GM18951 (cell line): ENCODE data around the gene MEGF9.

Experiments used
- POLR2A ChIP-seq: IDR thresholded peaks from 4 replicates; pipeline ENCODE4 v1.6.1; 2011; ENCODE audit warnings: mild to moderate bottlenecking; ENCODE audit not compliant: insufficient read length, insufficient read depth; ENCODE audit errors: extremely low read depth
- in situ Hi-C: fragments of 300-500 bp; cut with MboI; formaldehyde crosslinking; loops from one replicate; pipeline ENCODE4 v1.12.0; 2022; ENCODE audit warnings: low sequenced_read_pairs, mixed read lengths, inconsistent platforms; ENCODE audit not compliant: unreplicated experiment

Gene MEGF9

GRCh38 chr9:120741701-120742100 is 27.4 kb upstream of the MEGF9 start:
- in situ Hi-C loops: no loop called here
- TF ChIP-seq POLR2A: no peak

GRCh38 chr9:120741191-120741590 is 26.9 kb upstream of the MEGF9 start:
- in situ Hi-C loops: no loop called here
- no peak for TF ChIP-seq POLR2A

GRCh38 chr9:120740132-120740531 is 25.9 kb upstream of the MEGF9 start:
- no peak for TF ChIP-seq POLR2A
- in situ Hi-C loops: no loop called here

GRCh38 chr9:120737416-120738165 is 23.3 kb upstream of the MEGF9 start:
- in situ Hi-C loops: no loop called here

GRCh38 chr9:120736881-120737280 is 22.6 kb upstream of the MEGF9 start:
- no peak for TF ChIP-seq POLR2A
- in situ Hi-C loops: no loop called here

More at GRCh38 chr9:120737416-120738165, 23.3 kb upstream of the MEGF9 start:
- no peak for TF ChIP-seq POLR2A

GRCh38 chr9:120735415-120736126 is 21.3 kb upstream of the MEGF9 start:
- in situ Hi-C loops: no loop called here
- TF ChIP-seq POLR2A: no peak

GRCh38 chr9:120734607-120735410 is 20.5 kb upstream of the MEGF9 start:
- no peak for TF ChIP-seq POLR2A
- in situ Hi-C loops: no loop called here

GRCh38 chr9:120733190-120733589 is 18.9 kb upstream of the MEGF9 start:
- in situ Hi-C loops: no loop called here
- no peak for TF ChIP-seq POLR2A

GRCh38 chr9:120730654-120731514 is 16.6 kb upstream of the MEGF9 start:
- no peak for TF ChIP-seq POLR2A
- in situ Hi-C loops: no loop called here

GRCh38 chr9:120729791-120730241 is 15.5 kb upstream of the MEGF9 start:
- no peak for TF ChIP-seq POLR2A
- in situ Hi-C loops: no loop called here

GRCh38 chr9:120726484-120726883 is 12.2 kb upstream of the MEGF9 start:
- in situ Hi-C loops: no loop called here
- TF ChIP-seq POLR2A: no peak

GRCh38 chr9:120725907-120726306 is 11.6 kb upstream of the MEGF9 start:
- no peak for TF ChIP-seq POLR2A
- in situ Hi-C loops: no loop called here
